DMS114 treated with DMSO at 0.1 percent for 48 hours (cell line): Measurements from ENCODE around the gene SLIT1.

Experiments used
- DNase-seq: peaks from one replicate; lab custom pipeline; 2025; ENCODE audit not compliant: unreplicated experiment; lab: John Stamatoyannopoulos, UW

The SLIT1 gene

GRCh38 chr10:97006364-97006763, 179.4 kb downstream of the SLIT1 start:
- DNase-seq = no peak

GRCh38 chr10:97005349-97005748, 180.4 kb downstream of the SLIT1 start:
- no peak for DNase-seq

- no peak for DNase-seq
Observed at GRCh38 chr10:97004591-97004990, 181.2 kb downstream of the SLIT1 start.

- no peak for DNase-seq
Observed at GRCh38 chr10:97003804-97004201, 182.0 kb downstream of the SLIT1 start.

GRCh38 chr10:97003151-97003803, 182.5 kb downstream of the SLIT1 start:
- DNase-seq = no peak

- DNase-seq = no peak
Observed at GRCh38 chr10:97002670-97003069, 183.1 kb downstream of the SLIT1 start.

- no peak for DNase-seq
Observed at GRCh38 chr10:97001183-97001991, 184.4 kb downstream of the SLIT1 start.

- DNase-seq = no peak
Observed at GRCh38 chr10:97000487-97001182, 185.1 kb downstream of the SLIT1 start.

GRCh38 chr10:96999987-97000386, 185.8 kb downstream of the SLIT1 start:
- DNase-seq = no peak

- DNase-seq = no peak
Observed at GRCh38 chr10:96999337-96999736, 186.4 kb downstream of the SLIT1 start.

GRCh38 chr10:96998329-96998888, 187.3 kb downstream of the SLIT1 start:
- no peak for DNase-seq

- DNase-seq = no peak
Observed at GRCh38 chr10:96996275-96996965, 189.3 kb downstream of the SLIT1 start.

- DNase-seq = no peak
Observed at GRCh38 chr10:96995851-96996250, 189.9 kb downstream of the SLIT1 start.

GRCh38 chr10:96992721-96993120, 193.0 kb downstream of the SLIT1 start:
- DNase-seq = no peak

- no peak for DNase-seq
Observed at GRCh38 chr10:96991313-96991841, 194.4 kb downstream of the SLIT1 start.

GRCh38 chr10:96988426-96988825, 197.3 kb downstream of the SLIT1 start:
- DNase-seq = no peak

GRCh38 chr10:96987842-96988175, 197.9 kb downstream of the SLIT1 start:
- DNase-seq = no peak

GRCh38 chr10:96987141-96987841, 198.5 kb downstream of the SLIT1 start:
- no peak for DNase-seq

- DNase-seq = no peak
Observed at GRCh38 chr10:96986200-96986856, 199.4 kb downstream of the SLIT1 start.
